WTC11 (cell line): ENCODE results near the gene TSPAN5. TPM values are rescaled to one million over a fixed set of nuclear protein-coding genes. Genes with fewer than 3 reads are reported as not detected.

Source experiments
- ATAC-seq: fragments of 200-7000 bp; cut with Tn5 transposase; 2 replicates; pipeline ENCODE4 v1.10.0; 2021; ENCODE audit warnings: mild to moderate bottlenecking, moderate library complexity
- CTCF ChIA-PET: fragments of 300-600 bp; sonication (Branson Sonifier 250); formaldehyde crosslinking; loops from one replicate; lab custom pipeline; 2021; ENCODE audit warnings: antibody characterized with exemption; lab: Charles Lee
- POLR2A ChIA-PET: fragments of 350-600 bp; sonication (Branson Sonifier 250); formaldehyde crosslinking; loops from one replicate; lab custom pipeline; 2021; ENCODE audit warnings: antibody characterized with exemption; lab: Charles Lee
- DNase-seq: peaks from one replicate; pipeline ENCODE4 v3.0.0; 2021; ENCODE audit warnings: low spot score
- H3K27ac Mint-ChIP-seq: 2 replicates; pipeline ENCODE4 v1.8.0; 2021; ENCODE audit warnings: mixed read lengths
- H3K27me3 Mint-ChIP-seq: 2 replicates; pipeline ENCODE4 v1.8.0; 2021; ENCODE audit warnings: low read depth, mild to moderate bottlenecking, moderate library complexity, mixed read lengths
- H3K36me3 Mint-ChIP-seq: 2 replicates; pipeline ENCODE4 v1.8.0; 2021; ENCODE audit warnings: mixed read lengths
- H3K4me1 Mint-ChIP-seq: 2 replicates; pipeline ENCODE4 v1.8.0; 2022; ENCODE audit warnings: mixed read lengths
- H3K4me3 Mint-ChIP-seq: 2 replicates; pipeline ENCODE4 v1.8.0; 2021; ENCODE audit warnings: mild to moderate bottlenecking, moderate library complexity, mixed read lengths
- H3K9me3 Mint-ChIP-seq: 2 replicates; pipeline ENCODE4 v1.8.0; 2021; ENCODE audit warnings: mixed read lengths
- ELF4 ChIP-seq: sonication (generic); formaldehyde crosslinking; IDR thresholded peaks from 2 replicates; pipeline ENCODE4 v1.8.1; 2022; ENCODE audit warnings: low read depth, mild to moderate bottlenecking, moderate library complexity, missing genetic modification reagents
- ETV6 ChIP-seq: sonication (generic); formaldehyde crosslinking; IDR thresholded peaks from 2 replicates; pipeline ENCODE4 v1.8.1; 2022; ENCODE audit warnings: mild to moderate bottlenecking, missing genetic modification reagents
- FOXP1 ChIP-seq: sonication (generic); formaldehyde crosslinking; IDR thresholded peaks from 2 replicates; pipeline ENCODE4 v1.8.0; 2022; ENCODE audit warnings: missing genetic modification reagents, mild to moderate bottlenecking, moderate library complexity, borderline replicate concordance
- GTF2I ChIP-seq: fragments of 250-450 bp; sonication (Bioruptor Pico); conservative IDR thresholded peaks from 2 replicates; pipeline ENCODE4 v1.4.0; 2021; ENCODE audit warnings: mild to moderate bottlenecking
- HMGA2 ChIP-seq: fragments of 250-450 bp; sonication (Bioruptor Pico); IDR thresholded peaks from 2 replicates; pipeline ENCODE4 v1.4.0; 2021; ENCODE audit warnings: mild to moderate bottlenecking, moderate library complexity
- JUN ChIP-seq: sonication (generic); formaldehyde crosslinking; IDR thresholded peaks from 2 replicates; pipeline ENCODE4 v1.8.0; 2023; ENCODE audit warnings: mild to moderate bottlenecking, missing genetic modification reagents
- KAT7 ChIP-seq: sonication (generic); formaldehyde crosslinking; IDR thresholded peaks from 2 replicates; pipeline ENCODE4 v1.8.1; 2023; ENCODE audit warnings: missing genetic modification reagents, mild to moderate bottlenecking, borderline replicate concordance
- NR3C1 ChIP-seq: sonication (generic); formaldehyde crosslinking; conservative IDR thresholded peaks from 2 replicates; pipeline ENCODE4 v1.8.1; 2023; ENCODE audit warnings: low read depth, mild to moderate bottlenecking, missing genetic modification reagents
- OVOL2 ChIP-seq: fragments of 250-450 bp; sonication (Bioruptor Pico); IDR thresholded peaks from 2 replicates; pipeline ENCODE4 v1.9.0; 2021; ENCODE audit warnings: mild to moderate bottlenecking, borderline replicate concordance
- SP1 ChIP-seq: sonication (generic); formaldehyde crosslinking; conservative IDR thresholded peaks from 2 replicates; pipeline ENCODE4 v1.8.1; 2022; ENCODE audit warnings: missing genetic modification reagents
- TEAD4 ChIP-seq: sonication (generic); formaldehyde crosslinking; IDR thresholded peaks from 2 replicates; pipeline ENCODE4 v1.8.0; 2022; ENCODE audit warnings: mild to moderate bottlenecking, missing genetic modification reagents
- ZNF232 ChIP-seq: sonication (generic); formaldehyde crosslinking; IDR thresholded peaks from 2 replicates; pipeline ENCODE4 v1.8.0; 2022; ENCODE audit warnings: mild to moderate bottlenecking, missing genetic modification reagents
- ZNF263 ChIP-seq: sonication (generic); formaldehyde crosslinking; IDR thresholded peaks from 2 replicates; pipeline ENCODE4 v1.8.1; 2022; ENCODE audit warnings: low read depth, mild to moderate bottlenecking, moderate library complexity, missing genetic modification reagents
- total RNA-seq: library from RNA; stranded (reverse); gene quantifications from 3 replicates; pipeline ENCODE4 v1.2.3, GENCODE V29; 2021
- TF ChIP-seq, protein P1 (sequence below): fragments of 250-450 bp; sonication (Bioruptor Pico); IDR thresholded peaks from 2 replicates; pipeline ENCODE4 v1.9.0; 2021; ENCODE audit warnings: mild to moderate bottlenecking
- TF ChIP-seq, protein P2 (sequence below): sonication (generic); formaldehyde crosslinking; IDR thresholded peaks from 2 replicates; pipeline ENCODE4 v1.8.0; 2023; ENCODE audit warnings: mild to moderate bottlenecking, missing genetic modification reagents
- TF ChIP-seq, protein P3 (sequence below): sonication (generic); formaldehyde crosslinking; conservative IDR thresholded peaks from 2 replicates; pipeline ENCODE4 v1.8.1; 2022; ENCODE audit warnings: mild to moderate bottlenecking, missing genetic modification reagents
- TF ChIP-seq, protein P4 (sequence below): fragments of 250-450 bp; sonication (Bioruptor Pico); conservative IDR thresholded peaks from 2 replicates; pipeline ENCODE4 v1.9.0; 2021; ENCODE audit warnings: mild to moderate bottlenecking
- TF ChIP-seq, protein P5 (sequence below): sonication (generic); formaldehyde crosslinking; IDR thresholded peaks from 2 replicates; pipeline ENCODE4 v1.8.1; 2022; ENCODE audit warnings: mild to moderate bottlenecking, missing genetic modification reagents, moderate library complexity, borderline replicate concordance
- TF ChIP-seq, protein P6 (sequence below): sonication (generic); formaldehyde crosslinking; IDR thresholded peaks from 2 replicates; pipeline ENCODE4 v1.8.1; 2023; ENCODE audit warnings: mild to moderate bottlenecking, missing genetic modification reagents
- TF ChIP-seq, protein P7 (sequence below): fragments of 250-450 bp; sonication (Bioruptor Pico); IDR thresholded peaks from 2 replicates; pipeline ENCODE4 v1.8.0; 2021; ENCODE audit warnings: mild to moderate bottlenecking
- TF ChIP-seq, protein P8 (sequence below): sonication (generic); formaldehyde crosslinking; IDR thresholded peaks from 2 replicates; pipeline ENCODE4 v1.8.1; 2023; ENCODE audit warnings: mild to moderate bottlenecking, missing genetic modification reagents

Gene TSPAN5
- total RNA-seq, 1 experiment from 2014 or later = 22.7 TPM

DNA sequence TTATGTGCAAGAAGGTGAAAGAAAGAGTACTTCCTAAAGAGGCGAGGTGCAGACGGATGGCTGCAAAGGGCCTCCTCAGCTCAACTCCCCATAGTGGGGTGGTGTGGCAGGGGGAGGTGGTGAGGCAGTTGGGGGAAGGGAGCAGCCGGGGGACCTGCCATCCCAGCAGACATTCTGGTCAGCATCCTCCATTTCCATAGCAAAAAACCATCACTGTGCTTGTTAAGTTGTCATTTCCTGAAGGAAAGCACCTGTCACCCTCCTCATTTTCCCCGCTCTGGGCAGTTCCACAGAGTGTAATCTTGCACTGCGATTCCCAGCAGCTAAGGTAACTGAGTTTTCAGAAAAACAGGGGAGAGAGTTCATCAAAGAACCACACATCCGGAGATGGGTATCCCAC is 51.5 kb downstream of the TSPAN5 start:
- peak; percentile 69 for ATAC-seq
- no peak for TF ChIP-seq OVOL2
- TF ChIP-seq JUN (CRISPR knock-in tag) = no peak
- no peak for TF ChIP-seq TEAD4
- TF ChIP-seq, protein P1, sequence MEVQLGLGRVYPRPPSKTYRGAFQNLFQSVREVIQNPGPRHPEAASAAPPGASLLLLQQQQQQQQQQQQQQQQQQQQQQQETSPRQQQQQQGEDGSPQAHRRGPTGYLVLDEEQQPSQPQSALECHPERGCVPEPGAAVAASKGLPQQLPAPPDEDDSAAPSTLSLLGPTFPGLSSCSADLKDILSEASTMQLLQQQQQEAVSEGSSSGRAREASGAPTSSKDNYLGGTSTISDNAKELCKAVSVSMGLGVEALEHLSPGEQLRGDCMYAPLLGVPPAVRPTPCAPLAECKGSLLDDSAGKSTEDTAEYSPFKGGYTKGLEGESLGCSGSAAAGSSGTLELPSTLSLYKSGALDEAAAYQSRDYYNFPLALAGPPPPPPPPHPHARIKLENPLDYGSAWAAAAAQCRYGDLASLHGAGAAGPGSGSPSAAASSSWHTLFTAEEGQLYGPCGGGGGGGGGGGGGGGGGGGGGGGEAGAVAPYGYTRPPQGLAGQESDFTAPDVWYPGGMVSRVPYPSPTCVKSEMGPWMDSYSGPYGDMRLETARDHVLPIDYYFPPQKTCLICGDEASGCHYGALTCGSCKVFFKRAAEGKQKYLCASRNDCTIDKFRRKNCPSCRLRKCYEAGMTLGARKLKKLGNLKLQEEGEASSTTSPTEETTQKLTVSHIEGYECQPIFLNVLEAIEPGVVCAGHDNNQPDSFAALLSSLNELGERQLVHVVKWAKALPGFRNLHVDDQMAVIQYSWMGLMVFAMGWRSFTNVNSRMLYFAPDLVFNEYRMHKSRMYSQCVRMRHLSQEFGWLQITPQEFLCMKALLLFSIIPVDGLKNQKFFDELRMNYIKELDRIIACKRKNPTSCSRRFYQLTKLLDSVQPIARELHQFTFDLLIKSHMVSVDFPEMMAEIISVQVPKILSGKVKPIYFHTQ (CRISPR knock-in tag) = no peak
- TF ChIP-seq, protein P2, sequence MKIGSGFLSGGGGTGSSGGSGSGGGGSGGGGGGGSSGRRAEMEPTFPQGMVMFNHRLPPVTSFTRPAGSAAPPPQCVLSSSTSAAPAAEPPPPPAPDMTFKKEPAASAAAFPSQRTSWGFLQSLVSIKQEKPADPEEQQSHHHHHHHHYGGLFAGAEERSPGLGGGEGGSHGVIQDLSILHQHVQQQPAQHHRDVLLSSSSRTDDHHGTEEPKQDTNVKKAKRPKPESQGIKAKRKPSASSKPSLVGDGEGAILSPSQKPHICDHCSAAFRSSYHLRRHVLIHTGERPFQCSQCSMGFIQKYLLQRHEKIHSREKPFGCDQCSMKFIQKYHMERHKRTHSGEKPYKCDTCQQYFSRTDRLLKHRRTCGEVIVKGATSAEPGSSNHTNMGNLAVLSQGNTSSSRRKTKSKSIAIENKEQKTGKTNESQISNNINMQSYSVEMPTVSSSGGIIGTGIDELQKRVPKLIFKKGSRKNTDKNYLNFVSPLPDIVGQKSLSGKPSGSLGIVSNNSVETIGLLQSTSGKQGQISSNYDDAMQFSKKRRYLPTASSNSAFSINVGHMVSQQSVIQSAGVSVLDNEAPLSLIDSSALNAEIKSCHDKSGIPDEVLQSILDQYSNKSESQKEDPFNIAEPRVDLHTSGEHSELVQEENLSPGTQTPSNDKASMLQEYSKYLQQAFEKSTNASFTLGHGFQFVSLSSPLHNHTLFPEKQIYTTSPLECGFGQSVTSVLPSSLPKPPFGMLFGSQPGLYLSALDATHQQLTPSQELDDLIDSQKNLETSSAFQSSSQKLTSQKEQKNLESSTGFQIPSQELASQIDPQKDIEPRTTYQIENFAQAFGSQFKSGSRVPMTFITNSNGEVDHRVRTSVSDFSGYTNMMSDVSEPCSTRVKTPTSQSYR = 0 out of 2 replicates have a peak, but pooled peaks have one; percentile 44
- TF ChIP-seq, protein P3, sequence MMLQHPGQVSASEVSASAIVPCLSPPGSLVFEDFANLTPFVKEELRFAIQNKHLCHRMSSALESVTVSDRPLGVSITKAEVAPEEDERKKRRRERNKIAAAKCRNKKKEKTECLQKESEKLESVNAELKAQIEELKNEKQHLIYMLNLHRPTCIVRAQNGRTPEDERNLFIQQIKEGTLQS (CRISPR knock-in tag) = no peak
- no peak for TF ChIP-seq NR3C1 (CRISPR knock-in tag)
- no peak for DNase-seq
- ChIA-PET CTCF (interaction anchor here (1.0 to 1.8 kb wide), 4 partner anchors 39 to 139 kb away, joined by 3 to 5 read pairs (median 4); no protein-coding TSS in a partner anchor), POLR2A (no interaction called here)
- peak overlapping the region; percentile 83 for H3K27ac Mint-ChIP-seq
- H3K9me3 Mint-ChIP-seq = peaks cover under 1% of the 10 kb centered on the region
- peak overlapping the region; percentile 12 for H3K4me3 Mint-ChIP-seq
- peaks cover under 1% of the 10 kb centered on the region; the same call in 1 of the 2 replicates for H3K36me3 Mint-ChIP-seq
- peaks cover 94% of the 10 kb centered on the region for H3K4me1 Mint-ChIP-seq
- H3K27me3 Mint-ChIP-seq = no peaks in the 10 kb centered on the region

DNA sequence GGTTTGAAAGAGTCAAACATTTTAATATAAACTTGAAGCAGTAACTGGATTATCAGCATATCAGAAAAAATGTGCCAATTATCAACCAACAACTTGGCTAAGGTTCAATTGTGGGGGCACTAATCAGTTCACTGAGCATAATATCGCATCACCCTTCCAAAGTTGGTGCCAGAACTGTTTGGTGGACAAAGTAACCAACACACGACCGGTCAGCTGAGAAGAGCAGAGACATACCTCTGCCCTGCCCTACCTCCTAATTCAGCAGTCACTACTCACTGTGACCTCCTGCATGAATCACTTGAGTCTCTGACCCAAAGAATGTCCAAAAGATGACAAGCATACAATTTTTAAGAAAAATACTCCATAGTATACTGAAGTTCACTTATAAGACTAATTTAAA is 53.2 kb downstream of the TSPAN5 start:
- Mint-ChIP-seq H3K4me3 (no peak overlapping the region), H3K27me3 (no peaks in the 10 kb centered on the region), H3K36me3 (peaks cover 17% of the 10 kb centered on the region), H3K9me3 (peaks cover 17% of the 10 kb centered on the region), H3K4me1 (peaks cover 80% of the 10 kb centered on the region), H3K27ac (no peak overlapping the region)
- DNase-seq (no peak), ATAC-seq (no peak)
- TF ChIP-seq FOXP1 (CRISPR knock-in tag) = no peak
- TF ChIP-seq, protein P4, sequence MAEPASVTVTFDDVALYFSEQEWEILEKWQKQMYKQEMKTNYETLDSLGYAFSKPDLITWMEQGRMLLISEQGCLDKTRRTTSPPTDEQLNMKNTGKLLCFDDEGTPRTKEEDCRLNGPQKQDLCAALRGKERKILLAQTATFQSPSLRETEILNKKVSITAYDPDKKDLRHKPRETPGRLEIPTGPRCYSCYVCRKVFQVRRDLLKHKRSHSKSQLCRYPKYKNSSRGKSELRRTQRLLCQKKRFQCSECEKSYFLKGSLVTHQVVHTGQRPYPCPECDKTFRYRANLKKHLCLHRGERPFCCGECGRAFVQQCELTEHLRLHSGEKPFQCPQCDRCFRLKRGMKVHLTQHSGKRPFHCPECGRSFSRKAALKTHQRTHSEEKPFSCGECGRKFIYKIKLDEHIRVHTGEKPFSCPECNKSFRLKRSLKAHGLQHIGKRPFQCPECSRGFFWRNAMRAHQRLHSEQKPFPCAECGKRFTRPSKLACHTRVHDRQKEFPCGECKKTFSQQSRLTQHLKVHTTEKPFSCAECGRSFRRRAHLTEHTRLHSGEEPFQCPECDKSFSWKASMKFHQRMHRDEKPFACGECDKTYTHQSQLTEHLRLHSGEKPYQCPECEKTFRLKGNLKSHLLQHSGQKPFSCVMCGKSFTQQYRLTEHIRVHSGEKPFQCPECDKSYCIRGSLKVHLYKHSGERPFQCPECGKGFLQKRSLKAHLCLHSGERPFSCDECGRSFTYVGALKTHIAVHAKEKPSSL (CRISPR knock-in tag) = no peak
- TF ChIP-seq, protein P5, sequence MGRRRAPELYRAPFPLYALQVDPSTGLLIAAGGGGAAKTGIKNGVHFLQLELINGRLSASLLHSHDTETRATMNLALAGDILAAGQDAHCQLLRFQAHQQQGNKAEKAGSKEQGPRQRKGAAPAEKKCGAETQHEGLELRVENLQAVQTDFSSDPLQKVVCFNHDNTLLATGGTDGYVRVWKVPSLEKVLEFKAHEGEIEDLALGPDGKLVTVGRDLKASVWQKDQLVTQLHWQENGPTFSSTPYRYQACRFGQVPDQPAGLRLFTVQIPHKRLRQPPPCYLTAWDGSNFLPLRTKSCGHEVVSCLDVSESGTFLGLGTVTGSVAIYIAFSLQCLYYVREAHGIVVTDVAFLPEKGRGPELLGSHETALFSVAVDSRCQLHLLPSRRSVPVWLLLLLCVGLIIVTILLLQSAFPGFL = no peak
- no peak for TF ChIP-seq ETV6 (CRISPR knock-in tag)
- no peak for TF ChIP-seq ZNF263 (CRISPR knock-in tag)
- TF ChIP-seq, protein P6, sequence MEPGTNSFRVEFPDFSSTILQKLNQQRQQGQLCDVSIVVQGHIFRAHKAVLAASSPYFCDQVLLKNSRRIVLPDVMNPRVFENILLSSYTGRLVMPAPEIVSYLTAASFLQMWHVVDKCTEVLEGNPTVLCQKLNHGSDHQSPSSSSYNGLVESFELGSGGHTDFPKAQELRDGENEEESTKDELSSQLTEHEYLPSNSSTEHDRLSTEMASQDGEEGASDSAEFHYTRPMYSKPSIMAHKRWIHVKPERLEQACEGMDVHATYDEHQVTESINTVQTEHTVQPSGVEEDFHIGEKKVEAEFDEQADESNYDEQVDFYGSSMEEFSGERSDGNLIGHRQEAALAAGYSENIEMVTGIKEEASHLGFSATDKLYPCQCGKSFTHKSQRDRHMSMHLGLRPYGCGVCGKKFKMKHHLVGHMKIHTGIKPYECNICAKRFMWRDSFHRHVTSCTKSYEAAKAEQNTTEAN (CRISPR knock-in tag) = no peak
- TF ChIP-seq GTF2I (CRISPR knock-in tag) = no peak
- no peak for TF ChIP-seq SP1
- TF ChIP-seq, protein P7, sequence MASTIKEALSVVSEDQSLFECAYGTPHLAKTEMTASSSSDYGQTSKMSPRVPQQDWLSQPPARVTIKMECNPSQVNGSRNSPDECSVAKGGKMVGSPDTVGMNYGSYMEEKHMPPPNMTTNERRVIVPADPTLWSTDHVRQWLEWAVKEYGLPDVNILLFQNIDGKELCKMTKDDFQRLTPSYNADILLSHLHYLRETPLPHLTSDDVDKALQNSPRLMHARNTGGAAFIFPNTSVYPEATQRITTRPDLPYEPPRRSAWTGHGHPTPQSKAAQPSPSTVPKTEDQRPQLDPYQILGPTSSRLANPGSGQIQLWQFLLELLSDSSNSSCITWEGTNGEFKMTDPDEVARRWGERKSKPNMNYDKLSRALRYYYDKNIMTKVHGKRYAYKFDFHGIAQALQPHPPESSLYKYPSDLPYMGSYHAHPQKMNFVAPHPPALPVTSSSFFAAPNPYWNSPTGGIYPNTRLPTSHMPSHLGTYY (CRISPR knock-in tag) = no peak
- TF ChIP-seq, protein P8, sequence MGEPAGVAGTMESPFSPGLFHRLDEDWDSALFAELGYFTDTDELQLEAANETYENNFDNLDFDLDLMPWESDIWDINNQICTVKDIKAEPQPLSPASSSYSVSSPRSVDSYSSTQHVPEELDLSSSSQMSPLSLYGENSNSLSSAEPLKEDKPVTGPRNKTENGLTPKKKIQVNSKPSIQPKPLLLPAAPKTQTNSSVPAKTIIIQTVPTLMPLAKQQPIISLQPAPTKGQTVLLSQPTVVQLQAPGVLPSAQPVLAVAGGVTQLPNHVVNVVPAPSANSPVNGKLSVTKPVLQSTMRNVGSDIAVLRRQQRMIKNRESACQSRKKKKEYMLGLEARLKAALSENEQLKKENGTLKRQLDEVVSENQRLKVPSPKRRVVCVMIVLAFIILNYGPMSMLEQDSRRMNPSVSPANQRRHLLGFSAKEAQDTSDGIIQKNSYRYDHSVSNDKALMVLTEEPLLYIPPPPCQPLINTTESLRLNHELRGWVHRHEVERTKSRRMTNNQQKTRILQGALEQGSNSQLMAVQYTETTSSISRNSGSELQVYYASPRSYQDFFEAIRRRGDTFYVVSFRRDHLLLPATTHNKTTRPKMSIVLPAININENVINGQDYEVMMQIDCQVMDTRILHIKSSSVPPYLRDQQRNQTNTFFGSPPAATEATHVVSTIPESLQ (CRISPR knock-in tag) = no peak
- TF ChIP-seq KAT7 (CRISPR knock-in tag) = no peak
- TF ChIP-seq ZNF232 (CRISPR knock-in tag) = no peak
- no peak for TF ChIP-seq HMGA2 (CRISPR knock-in tag)
- no peak for TF ChIP-seq ELF4 (CRISPR knock-in tag)
- CTCF ChIA-PET = interaction anchor here (1.1 kb wide), 1 partner anchor 390 kb away, joined by 3 read pairs; the partner anchor contains the start of gene METAP1
- POLR2A ChIA-PET = no interaction called here
